Neural cell (in vitro differentiated cells): ENCODE results near the gene PREX1. TPM values are rescaled to one million over a fixed set of nuclear protein-coding genes. Genes with fewer than 3 reads are reported as not detected.

ENCODE experiments used
- H2AFZ ChIP-seq: fragments of 200-600, 300-800 bp; sonication (generic), shearing (Covaris generic); 2 replicates; pipeline ENCODE4 v1.6.0; 2014; ENCODE audit warnings: low read depth, mild to moderate bottlenecking, antibody characterized with exemption, low read length, moderate library complexity
- H3F3A ChIP-seq: fragments of 200-600 bp; shearing (Covaris generic); 2 replicates; pipeline ENCODE4 v1.6.1; 2016; ENCODE audit warnings: mild to moderate bottlenecking, moderate library complexity, mixed read lengths, antibody characterized with exemption, low read length; ENCODE audit not compliant: insufficient read depth, poor library complexity, severe bottlenecking
- H3K27ac ChIP-seq: fragments of 200-600, 300-800 bp; sonication (generic), shearing (Covaris generic); 2 replicates; pipeline ENCODE4 v1.5.1; 2014; ENCODE audit warnings: mild to moderate bottlenecking, low read length, moderate library complexity
- H3K27me3 ChIP-seq: fragments of 300-800, 200-600 bp; sonication (generic), shearing (Covaris generic); 2 replicates; pipeline ENCODE4 v1.6.0; 2014; ENCODE audit warnings: mild to moderate bottlenecking, low read depth, low read length, moderate library complexity; ENCODE audit not compliant: insufficient read depth
- H3K36me3 ChIP-seq: fragments of 300-800, 200-600 bp; sonication (generic), shearing (Covaris generic); 2 replicates; pipeline ENCODE4 v1.5.1; 2014; ENCODE audit warnings: mild to moderate bottlenecking, antibody characterized with exemption, low read length, moderate library complexity; ENCODE audit not compliant: insufficient read depth
- H3K4me2 ChIP-seq: fragments of 300-800, 200-600 bp; sonication (generic), shearing (Covaris generic); 2 replicates; pipeline ENCODE4 v1.6.0; 2014; ENCODE audit warnings: mild to moderate bottlenecking, low read length
- H3K4me3 ChIP-seq: fragments of 300-800, 200-600 bp; sonication (generic), shearing (Covaris generic); 2 replicates; pipeline ENCODE4 v1.5.1; 2014; ENCODE audit warnings: mild to moderate bottlenecking, low read length, moderate library complexity
- H3K79me2 ChIP-seq: fragments of 200-600 bp; shearing (Covaris generic); replicated peaks from 2 replicates; pipeline ENCODE4 v1.6.0; 2014; ENCODE audit warnings: mild to moderate bottlenecking, low read length, moderate library complexity; ENCODE audit not compliant: insufficient read depth
- H3K9ac ChIP-seq: fragments of 300-800, 200-600 bp; sonication (generic), shearing (Covaris generic); 2 replicates; pipeline ENCODE4 v1.6.1; 2016; ENCODE audit warnings: mild to moderate bottlenecking, low read length, mixed read lengths
- H3K9me2 ChIP-seq: fragments of 200-600 bp; shearing (Covaris generic); 2 replicates; pipeline ENCODE4 v1.6.1; 2016; ENCODE audit warnings: mild to moderate bottlenecking, low read length, mixed read lengths; ENCODE audit not compliant: insufficient read depth
- H3K9me3 ChIP-seq: fragments of 200-600, 300-800 bp; sonication (generic), shearing (Covaris generic); 2 replicates; pipeline ENCODE4 v1.6.1; 2016; ENCODE audit warnings: mild to moderate bottlenecking, mixed run types, low read length, moderate library complexity, mixed read lengths
- H4K20me1 ChIP-seq: fragments of 200-600 bp; shearing (Covaris generic); 2 replicates; pipeline ENCODE4 v1.6.1; 2016; ENCODE audit warnings: mild to moderate bottlenecking, mixed run types; ENCODE audit not compliant: insufficient read depth
- EP300 ChIP-seq: fragments of 450-650 bp; conservative IDR thresholded peaks from 2 replicates; pipeline ENCODE4 v1.6.1; 2014; ENCODE audit warnings: antibody characterized with exemption, mild to moderate bottlenecking, moderate library complexity; ENCODE audit not compliant: poor library complexity, severe bottlenecking
- EZH2 ChIP-seq: fragments of 200-600, 300-800 bp; shearing (Covaris generic), sonication (generic); IDR thresholded peaks from 2 replicates; pipeline ENCODE4 v1.6.1; 2014; ENCODE audit warnings: antibody characterized with exemption, low read length, borderline replicate concordance, mild to moderate bottlenecking; ENCODE audit not compliant: insufficient read depth, poor library complexity, severe bottlenecking
- TAF1 ChIP-seq: IDR thresholded peaks from 2 replicates; pipeline ENCODE4 v1.6.1; 2012; ENCODE audit warnings: low read depth
- polyA plus RNA-seq: library from polyadenylated mRNA; depleted of rRNA; stranded (reverse); fragments of >200 nt; gene quantifications from 2 replicates; pipeline ENCODE4 v1.2.3, GENCODE V29; 2014

The PREX1 gene
- polyA plus RNA-seq, 1 donor from 2014 or later: 0.06 TPM

- Histone ChIP-seq H3K27ac (no peak overlapping the region), H3K36me3 (no peaks in the 10 kb centered on the region), H3K9ac (no peak overlapping the region), H3K9me2 (no peaks in the 10 kb centered on the region), H3K27me3 (no peaks in the 10 kb centered on the region), H4K20me1 (no peaks in the 10 kb centered on the region), H3F3A (no peaks in the 10 kb centered on the region), H3K79me2 (no peaks in the 10 kb centered on the region), H3K9me3 (no peaks in the 10 kb centered on the region), H2AFZ (no peak overlapping the region), H3K4me3 (no peak overlapping the region), H3K4me2 (no peak overlapping the region)
- TF ChIP-seq EP300 (no peak), EZH2 (no peak), TAF1 (no peak)
Observed at GRCh38 chr20:48574383-48574782, 253.4 kb downstream of the PREX1 start.

Other genes starting within 250 kb of the PREX1 start
- 19.8 and 21.7 TPM in 2 replicates for gene ARFGEF2, start 93.7 kb upstream of the PREX1 start, polyA plus RNA-seq
- 74.2 and 74.7 TPM in 2 replicates for gene CSE1L, start 218.3 kb upstream of the PREX1 start, polyA plus RNA-seq